Astrocyte of the cerebellum (primary cell): ENCODE measurements around the gene IKZF4.
"Not testable (repeated sequence)": the region's sequence is repeated elsewhere in the genome, so short reads cannot be mapped to it uniquely, and the experiment has no call there.

Experiments used
- DNase-seq: peaks from one replicate; pipeline ENCODE4 v3.0.0-alpha.2; 2011; ENCODE audit warnings: low read depth
- H3K4me3 ChIP-seq: 2 replicates; pipeline ENCODE4 v1.5.1; 2011; ENCODE audit warnings: mild to moderate bottlenecking, low read depth, low read length, moderate library complexity
- CTCF ChIP-seq: IDR thresholded peaks from 2 replicates; pipeline ENCODE4 v1.5.1; 2012; ENCODE audit warnings: low read length, low read depth, moderate library complexity, mild to moderate bottlenecking; ENCODE audit errors: missing control alignments
- in situ Hi-C: cut with HindIII; loops from 2 replicates; pipeline ENCODE4 v1.10.0; 2017; ENCODE audit warnings: low sequenced_read_pairs

The IKZF4 gene

GRCh38 chr12:56001487-56002100 lies 19.2 kb upstream of the IKZF4 start:
- DNase-seq: no peak
- in situ Hi-C loops: no loop called here
- no peak overlapping the region for H3K4me3 ChIP-seq
- no peak for TF ChIP-seq CTCF

DNA sequence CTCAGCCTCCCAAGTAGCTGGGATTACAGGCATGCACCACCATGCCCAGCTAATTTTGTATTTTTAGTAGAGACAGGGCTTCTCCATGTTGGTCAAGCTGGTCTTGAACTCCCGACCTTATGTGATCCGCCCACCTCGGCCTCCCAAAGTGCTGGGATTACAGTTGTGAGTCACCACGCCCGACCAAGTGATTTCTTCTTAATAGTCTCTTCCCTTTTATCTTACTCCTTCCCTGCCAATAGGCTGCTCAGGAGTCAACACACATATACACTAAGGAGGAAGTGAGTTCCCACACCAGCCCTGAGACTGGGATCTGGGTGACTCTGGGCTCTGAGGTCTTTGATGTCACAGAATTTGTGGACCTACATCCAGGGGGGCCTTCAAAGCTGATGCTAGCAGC lies 17.5 kb upstream of the IKZF4 start:
- DNase-seq, in situ Hi-C loops, H3K4me3 ChIP-seq: not testable (repeated sequence)

- H3K4me3 ChIP-seq: no peak overlapping the region
- in situ Hi-C loops: no loop called here
- no peak for TF ChIP-seq CTCF
- DNase-seq: no peak
Measured at GRCh38 chr12:56004211-56004610, 16.6 kb upstream of the IKZF4 start.

DNA sequence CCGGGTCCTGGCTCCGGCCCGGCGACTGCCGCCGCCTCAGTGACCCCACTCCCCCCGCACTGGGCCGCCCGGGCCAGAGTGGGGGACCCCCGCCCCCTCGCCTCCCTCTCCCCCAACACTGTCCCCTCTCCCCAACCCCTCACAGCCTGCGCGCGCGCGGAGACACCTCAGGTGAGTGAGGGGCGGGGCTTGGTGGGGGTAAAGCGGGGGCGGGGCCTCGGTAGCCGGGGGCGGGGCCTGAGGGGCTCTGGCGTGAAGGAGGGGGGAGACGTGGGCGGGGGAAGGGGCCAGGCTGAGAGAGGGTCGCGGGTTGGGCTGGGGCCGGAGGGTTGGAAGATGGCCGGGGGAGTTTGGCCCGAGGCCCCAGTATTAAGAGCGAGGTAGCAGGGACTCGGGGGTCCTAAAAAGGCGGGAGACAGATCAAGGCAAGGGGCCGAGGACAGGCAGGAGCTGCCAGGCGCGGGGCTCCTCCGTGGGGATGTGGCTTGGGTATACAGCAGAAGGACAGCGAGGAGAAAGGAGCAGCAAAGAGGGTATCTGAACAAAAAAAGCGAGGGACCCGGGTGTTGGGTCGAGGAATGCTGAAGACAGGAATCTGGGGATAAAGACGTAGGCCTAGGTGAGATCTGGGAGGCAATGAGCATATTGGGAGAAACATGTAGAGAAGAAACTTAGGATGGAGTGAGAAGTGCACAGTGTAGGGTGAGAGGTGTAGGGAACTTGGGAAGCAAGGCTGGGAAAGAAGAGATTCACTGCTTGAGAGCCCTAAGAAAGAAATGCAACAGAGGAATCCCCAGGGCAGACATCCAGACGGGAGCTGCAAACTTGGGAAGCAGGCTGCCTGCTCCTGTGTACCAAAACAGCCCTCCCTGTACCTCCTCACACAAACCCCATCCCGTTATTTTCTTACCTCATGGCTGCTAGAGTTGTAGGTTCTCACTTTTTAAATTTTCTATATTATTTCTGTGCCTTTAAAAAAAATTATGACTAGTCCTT lies 13.0 kb upstream of the IKZF4 start:
- DNase-seq: no peak
- TF ChIP-seq CTCF: no peak
- H3K4me3 ChIP-seq: peak overlapping the region; percentile 59
- in situ Hi-C loops: no loop called here

DNA sequence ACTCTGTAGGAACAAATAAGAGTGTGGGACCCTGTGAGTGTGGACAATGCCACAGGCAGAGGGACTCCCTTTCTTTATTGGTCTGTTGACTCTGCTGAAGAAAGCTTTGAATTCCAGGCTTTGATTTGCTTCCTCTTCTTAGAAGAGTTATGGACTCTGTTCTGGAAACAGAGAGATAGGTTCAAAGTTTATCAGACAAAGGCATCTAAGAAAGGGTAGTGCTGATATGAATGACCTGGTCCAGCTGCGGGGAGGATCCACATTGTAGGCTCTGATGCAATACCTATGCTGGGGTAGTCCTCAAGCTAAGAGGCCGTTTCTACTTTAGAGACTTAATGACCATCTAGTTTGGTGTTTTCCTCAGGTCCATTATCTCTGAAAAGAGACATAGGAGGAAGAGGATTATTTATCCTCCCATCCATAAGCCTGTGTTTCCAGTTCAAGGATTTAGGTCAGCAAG lies 10.7 kb upstream of the IKZF4 start:
- DNase-seq: no peak
- in situ Hi-C loops: no loop called here
- H3K4me3 ChIP-seq: no peak overlapping the region
- no peak for TF ChIP-seq CTCF

DNA sequence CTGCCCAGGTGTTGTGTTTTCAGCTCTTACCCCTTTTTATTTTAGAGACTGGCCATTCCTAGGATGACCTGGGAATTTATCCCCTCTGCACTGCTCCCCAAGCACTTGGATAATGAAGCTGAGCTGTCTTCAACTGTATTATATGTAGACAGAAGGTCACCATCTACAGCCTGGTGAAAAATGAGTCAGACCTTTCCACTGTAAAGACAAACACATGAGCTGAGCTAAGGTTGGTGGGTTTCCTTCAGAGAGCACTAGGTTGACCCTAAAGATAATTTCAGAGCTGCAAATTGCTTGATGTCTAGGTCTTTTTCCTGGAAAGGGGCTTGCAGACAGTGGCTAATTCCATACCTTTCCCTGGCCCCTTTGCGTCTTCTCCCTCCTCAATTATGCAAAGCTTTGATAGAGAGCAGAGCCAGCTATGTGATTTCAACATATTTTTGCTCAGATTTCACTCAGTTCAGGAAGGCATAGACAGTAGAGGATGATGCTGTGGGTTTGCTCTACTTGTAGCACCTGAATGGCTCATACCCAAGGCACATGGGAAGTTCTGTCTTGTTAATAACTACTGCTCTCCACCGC lies 9.2 kb upstream of the IKZF4 start:
- DNase-seq: no peak
- no peak for TF ChIP-seq CTCF
- in situ Hi-C loops: no loop called here
- no peak overlapping the region for H3K4me3 ChIP-seq
